Progenitor cell of endocrine pancreas (in vitro differentiated cells): ENCODE results near the gene COG1. TPM values are rescaled to one million over a fixed set of nuclear protein-coding genes. Genes with fewer than 3 reads are reported as not detected.

ENCODE experiments used
- DNase-seq: peaks from one replicate; pipeline ENCODE4 v3.0.0; 2021; ENCODE audit warnings: low spot score; ENCODE audit not compliant: unreplicated experiment
- H3K27ac Mint-ChIP-seq: 2 replicates; pipeline ENCODE4 v1.8.0; 2021; ENCODE audit warnings: mild to moderate bottlenecking, moderate library complexity, mixed read lengths
- H3K27me3 Mint-ChIP-seq: 2 replicates; pipeline ENCODE4 v1.8.0; 2021; ENCODE audit warnings: mixed read lengths
- H3K36me3 Mint-ChIP-seq: 2 replicates; pipeline ENCODE4 v1.8.0; 2022; ENCODE audit warnings: mixed read lengths; ENCODE audit not compliant: insufficient read depth
- H3K4me1 Mint-ChIP-seq: 2 replicates; pipeline ENCODE4 v1.8.0; 2021; ENCODE audit warnings: low read depth, mixed read lengths
- H3K4me3 Mint-ChIP-seq: 2 replicates; pipeline ENCODE4 v1.8.0; 2021; ENCODE audit warnings: low read depth, mild to moderate bottlenecking, moderate library complexity, mixed read lengths
- H3K9me3 Mint-ChIP-seq: 2 replicates; pipeline ENCODE4 v1.8.0; 2021; ENCODE audit warnings: low read depth, mixed read lengths
- CTCF ChIP-seq: fragments of 200-600 bp; sonication (generic); IDR thresholded peaks from one replicate; pipeline ENCODE4 v1.5.0; 2021; ENCODE audit warnings: antibody characterized with exemption, mild to moderate bottlenecking; ENCODE audit not compliant: unreplicated experiment
- total RNA-seq: library from RNA; stranded (reverse); gene quantifications from 2 replicates; pipeline ENCODE4 v1.2.1, GENCODE V29; 2021

The COG1 gene
- total RNA-seq, 1 donor from 2014 or later, result 50.5 TPM

- Mint-ChIP-seq H3K27me3 (no peaks in the 10 kb centered on the region), H3K36me3 (peaks cover 3% of the 10 kb centered on the region), H3K4me3 (no peak overlapping the region), H3K9me3 (no peaks in the 10 kb centered on the region), H3K27ac (no peak overlapping the region), H3K4me1 (peaks cover 12% of the 10 kb centered on the region)
- TF ChIP-seq CTCF, result no peak
- no peak for DNase-seq
Observed at GRCh38 chr17:73224663-73225305, 31.9 kb downstream of the COG1 start.

GRCh38 chr17:73226556-73227172 is 33.8 kb downstream of the COG1 start:
- no peak for DNase-seq
- no peaks in the 10 kb centered on the region for H3K27me3 Mint-ChIP-seq
- H3K36me3 Mint-ChIP-seq, result peaks cover 3% of the 10 kb centered on the region
- TF ChIP-seq CTCF, result no peak
- no peak overlapping the region for H3K27ac Mint-ChIP-seq
- H3K4me1 Mint-ChIP-seq, result peaks cover 23% of the 10 kb centered on the region
- H3K9me3 Mint-ChIP-seq, result no peaks in the 10 kb centered on the region
- no peak overlapping the region for H3K4me3 Mint-ChIP-seq

GRCh38 chr17:73227379-73227778 is 34.5 kb downstream of the COG1 start:
- no peak overlapping the region for H3K27ac Mint-ChIP-seq

GRCh38 chr17:73227944-73228343 is 35.1 kb downstream of the COG1 start:
- peaks cover 25% of the 10 kb centered on the region for H3K4me1 Mint-ChIP-seq
- no peaks in the 10 kb centered on the region for H3K9me3 Mint-ChIP-seq
- no peak overlapping the region for H3K4me3 Mint-ChIP-seq
- peaks cover 3% of the 10 kb centered on the region for H3K36me3 Mint-ChIP-seq
- H3K27me3 Mint-ChIP-seq, result no peaks in the 10 kb centered on the region
- H3K27ac Mint-ChIP-seq, result no peak overlapping the region
- TF ChIP-seq CTCF, result no peak
- DNase-seq, result no peak

More at GRCh38 chr17:73227379-73227778, 34.5 kb downstream of the COG1 start:
- no peaks in the 10 kb centered on the region for H3K9me3 Mint-ChIP-seq
- H3K27me3 Mint-ChIP-seq, result no peaks in the 10 kb centered on the region
- no peak overlapping the region for H3K4me3 Mint-ChIP-seq
- no peak for DNase-seq
- peaks cover 23% of the 10 kb centered on the region for H3K4me1 Mint-ChIP-seq
- TF ChIP-seq CTCF, result no peak
- H3K36me3 Mint-ChIP-seq, result peaks cover 3% of the 10 kb centered on the region

GRCh38 chr17:73228748-73229236 is 35.9 kb downstream of the COG1 start:
- no peaks in the 10 kb centered on the region for H3K9me3 Mint-ChIP-seq
- H3K4me3 Mint-ChIP-seq, result no peak overlapping the region
- no peak overlapping the region for H3K27ac Mint-ChIP-seq
- no peak for DNase-seq
- peaks cover 31% of the 10 kb centered on the region for H3K4me1 Mint-ChIP-seq
- TF ChIP-seq CTCF, result no peak
- H3K36me3 Mint-ChIP-seq, result peaks cover 5% of the 10 kb centered on the region
- no peaks in the 10 kb centered on the region for H3K27me3 Mint-ChIP-seq
